Mesenchymal stem cell (in vitro differentiated cells and primary cell): Measurements from ENCODE around the gene NRIP2.

Experiments
- DNase-seq: peaks from one replicate; pipeline ENCODE4 v3.0.0-alpha.2; 2013
- H2AFZ ChIP-seq: one replicate; pipeline ENCODE4 v1.6.1; 2013; ENCODE audit warnings: low read depth, mild to moderate bottlenecking, control low read depth, inconsistent platforms, low read length, moderate library complexity
- H2AK5ac ChIP-seq: 2 replicates; pipeline ENCODE4 v1.6.1; 2013; ENCODE audit warnings: low read length, moderate library complexity, mild to moderate bottlenecking, inconsistent platforms; ENCODE audit not compliant: severe bottlenecking
- H2BK120ac ChIP-seq: one replicate; pipeline ENCODE4 v1.6.1; 2013; ENCODE audit warnings: low read depth, mild to moderate bottlenecking, inconsistent platforms, low read length, moderate library complexity
- H2BK12ac ChIP-seq, 2 experiments: one replicate each; pipeline ENCODE4 v1.6.1; 2013; ENCODE audit warnings: inconsistent platforms in 2 of 2, low read length in 2 of 2, mild to moderate bottlenecking in 2 of 2, moderate library complexity in 2 of 2, control low read depth in 1 of 2
- H2BK15ac ChIP-seq: one replicate; pipeline ENCODE4 v1.6.1; 2013; ENCODE audit warnings: mild to moderate bottlenecking, low read depth, inconsistent platforms; ENCODE audit not compliant: poor library complexity, severe bottlenecking
- H2BK5ac ChIP-seq: 2 replicates; pipeline ENCODE4 v1.6.1; 2013; ENCODE audit warnings: low read depth, mild to moderate bottlenecking, low read length, control low read depth, inconsistent platforms; ENCODE audit not compliant: poor library complexity, severe bottlenecking
- H3K14ac ChIP-seq, 2 experiments: one replicate each; pipeline ENCODE4 v1.6.1; 2013; ENCODE audit warnings: inconsistent platforms in 2 of 2, low read length in 2 of 2, control low read depth in 1 of 2, mild to moderate bottlenecking in 1 of 2, moderate library complexity in 1 of 2
- H3K18ac ChIP-seq, 2 experiments: one replicate each; pipeline ENCODE4 v1.6.1; 2013; ENCODE audit warnings: inconsistent platforms in 2 of 2, low read length in 2 of 2, control low read depth in 1 of 2, low read depth in 1 of 2, mild to moderate bottlenecking in 1 of 2
- H3K23ac ChIP-seq, 2 experiments: one replicate each; pipeline ENCODE4 v1.6.1; 2013; ENCODE audit warnings: inconsistent platforms in 2 of 2, low read length in 2 of 2, mild to moderate bottlenecking in 2 of 2, moderate library complexity in 2 of 2, control low read depth in 1 of 2
- H3K27ac ChIP-seq: 2 replicates; pipeline ENCODE4 v1.5.1; 2013; ENCODE audit warnings: mild to moderate bottlenecking, moderate library complexity, low read length, control low read depth, inconsistent platforms; ENCODE audit not compliant: poor library complexity, severe bottlenecking
- H3K27me3 ChIP-seq, 2 experiments: 2 replicates each; pipeline versions ENCODE4 v1.6.1 to v1.7.0; 2013; ENCODE audit warnings: low read length in 2 of 2, mild to moderate bottlenecking in 2 of 2, moderate library complexity in 2 of 2, control low read depth in 1 of 2, inconsistent platforms in 1 of 2; ENCODE audit not compliant: control insufficient read depth in 1 of 2, insufficient read depth in 1 of 2
- H3K36me3 ChIP-seq, 2 experiments: 2 replicates each; pipeline versions ENCODE4 v1.6.1 to v1.7.0; 2013; ENCODE audit warnings: low read length in 2 of 2, control low read depth in 1 of 2, inconsistent platforms in 1 of 2, low read depth in 1 of 2, mild to moderate bottlenecking in 1 of 2; ENCODE audit not compliant: insufficient read depth in 2 of 2, control insufficient read depth in 1 of 2
- H3K4ac ChIP-seq, 2 experiments: one replicate each; pipeline ENCODE4 v1.6.1; 2013; ENCODE audit warnings: inconsistent platforms in 2 of 2, low read length in 2 of 2, mild to moderate bottlenecking in 2 of 2, moderate library complexity in 2 of 2, control low read depth in 1 of 2, low read depth in 1 of 2
- H3K4me1 ChIP-seq: 2 replicates; pipeline ENCODE4 v1.6.1; 2013; ENCODE audit warnings: low read depth, low read length, control low read depth; ENCODE audit not compliant: control insufficient read depth, insufficient read depth
- H3K4me2 ChIP-seq: 2 replicates; pipeline ENCODE4 v1.6.1; 2013; ENCODE audit warnings: low read length, mild to moderate bottlenecking, inconsistent platforms; ENCODE audit not compliant: poor library complexity, severe bottlenecking
- H3K4me3 ChIP-seq, 2 experiments: 2 replicates each; pipeline versions ENCODE4 v1.5.1 to v1.7.0; 2013; ENCODE audit warnings: low read length in 2 of 2, mild to moderate bottlenecking in 2 of 2, control low read depth in 1 of 2, low read depth in 1 of 2; ENCODE audit not compliant: insufficient read depth in 1 of 2
- H3K79me1 ChIP-seq: replicated peaks from 2 replicates; pipeline ENCODE4 v1.6.1; 2013; ENCODE audit warnings: mild to moderate bottlenecking, control low read depth, low read length, inconsistent platforms; ENCODE audit not compliant: poor library complexity, severe bottlenecking
- H3K9ac ChIP-seq: 2 replicates; pipeline ENCODE4 v1.7.0; 2013; ENCODE audit warnings: mild to moderate bottlenecking, low read length, moderate library complexity
- H3K9me3 ChIP-seq: 2 replicates; pipeline ENCODE4 v1.7.0; 2013; ENCODE audit warnings: mild to moderate bottlenecking, low read length; ENCODE audit not compliant: control insufficient read depth
- H4K8ac ChIP-seq: one replicate; pipeline ENCODE4 v1.6.1; 2013; ENCODE audit warnings: inconsistent platforms, mild to moderate bottlenecking, low read length, moderate library complexity
- H4K91ac ChIP-seq: one replicate; pipeline ENCODE4 v1.6.1; 2013; ENCODE audit warnings: mild to moderate bottlenecking, low read length, inconsistent platforms
- WGBS: methylation state at CpG from one replicate; pipeline ENCODE4 v1.1.7; 2013; ENCODE audit warnings: mixed read lengths; 5-methylcytosine and 5-hydroxymethylcytosine counted together

The NRIP2 gene

GRCh38 chr12:2804393-2805142 lies 30.3 kb downstream of the NRIP2 start:
- Histone ChIP-seq H3K4me2 (peak overlapping the region; percentile 17), H4K91ac (no peak overlapping the region), H3K9ac (no peak overlapping the region), H2AK5ac (peak overlapping the region; percentile 71), H3K4me1 (peaks cover 12% of the 10 kb centered on the region), H3K14ac (no peak overlapping the region), H3K18ac (peak overlapping the region in 1 of 2 experiments; percentile 46), H3K27me3 (no peaks in the 10 kb centered on the region), H3K79me1 (peaks cover 6% of the 10 kb centered on the region), H3K9me3 (no peaks in the 10 kb centered on the region), H3K27ac (peak overlapping the region; percentile 94), H2BK120ac (peak overlapping the region; percentile 35), H4K8ac (no peak overlapping the region), H2BK12ac (no peak overlapping the region), H2BK5ac (peak overlapping the region; percentile 8), H2AFZ (no peak overlapping the region), H3K4ac (no peak overlapping the region), H3K36me3 (peaks cover 33 to 51% of the 10 kb centered on the region in 2 experiments), H3K4me3 (no peak overlapping the region), H2BK15ac (no peak overlapping the region), H3K23ac (no peak overlapping the region)
- peak; percentile 85 for DNase-seq
- WGBS = 31% methylated on average over 2 of the region's 5 CpGs

- Histone ChIP-seq H3K4me1 (peaks cover 12% of the 10 kb centered on the region), H3K23ac (no peak overlapping the region), H3K36me3 (peaks cover 38 to 59% of the 10 kb centered on the region in 2 experiments), H3K27ac (peak overlapping the region; percentile 94), H3K18ac (peak overlapping the region; percentile 46 to 75), H2AK5ac (peak overlapping the region; percentile 71), H2AFZ (no peak overlapping the region), H2BK15ac (no peak overlapping the region), H3K4me3 (no peak overlapping the region), H3K9me3 (no peaks in the 10 kb centered on the region), H2BK5ac (peak overlapping the region; percentile 68), H3K14ac (no peak overlapping the region), H3K79me1 (peaks cover 9% of the 10 kb centered on the region), H3K27me3 (no peaks in the 10 kb centered on the region), H4K91ac (peak overlapping the region; percentile 59), H4K8ac (peak overlapping the region; percentile 77), H3K9ac (no peak overlapping the region), H3K4ac (peak overlapping the region; percentile 6 to 51), H2BK120ac (peak overlapping the region; percentile 50), H3K4me2 (peak overlapping the region; percentile 29), H2BK12ac (peak overlapping the region; percentile 15 to 38)
- DNase-seq = no peak
- 93% methylated on average over 5 of the region's 7 CpGs for WGBS
Measured at GRCh38 chr12:2803635-2804392, 31.0 kb downstream of the NRIP2 start.

GRCh38 chr12:2801044-2801783 lies 33.6 kb downstream of the NRIP2 start:
- no peak overlapping the region for H3K27ac ChIP-seq
- no peak overlapping the region for H4K91ac ChIP-seq
- no peaks in the 10 kb centered on the region for H3K27me3 ChIP-seq
- no peak overlapping the region for H3K14ac ChIP-seq
- no peak overlapping the region for H2BK120ac ChIP-seq
- H3K23ac ChIP-seq = no peak overlapping the region
- H2AK5ac ChIP-seq = no peak overlapping the region
- H3K9me3 ChIP-seq = no peaks in the 10 kb centered on the region
- no peak overlapping the region for H2BK12ac ChIP-seq
- H2BK15ac ChIP-seq = no peak overlapping the region
- peaks cover 27% of the 10 kb centered on the region for H3K79me1 ChIP-seq
- peaks cover 48 to 73% of the 10 kb centered on the region in 2 experiments for H3K36me3 ChIP-seq
- peaks cover 15% of the 10 kb centered on the region for H3K4me1 ChIP-seq
- no peak overlapping the region for H2AFZ ChIP-seq
- H4K8ac ChIP-seq = no peak overlapping the region
- H3K4me2 ChIP-seq = no peak overlapping the region
- no peak overlapping the region for H3K18ac ChIP-seq
- H3K4ac ChIP-seq = no peak overlapping the region
- no peak overlapping the region for H3K4me3 ChIP-seq
- WGBS = 97% methylated on average over 15 of the region's 16 CpGs
- DNase-seq = no peak
- no peak overlapping the region for H3K9ac ChIP-seq
- H2BK5ac ChIP-seq = no peak overlapping the region
